Neural cell (in vitro differentiated cells): Measurements from ENCODE around the gene SEZ6L2.

Source experiments
- CTCF ChIP-seq: fragments of 450-650 bp; IDR thresholded peaks from 2 replicates; pipeline ENCODE4 v1.5.1; 2014; ENCODE audit warnings: antibody characterized with exemption, mild to moderate bottlenecking, moderate library complexity; ENCODE audit not compliant: poor library complexity, severe bottlenecking
- EP300 ChIP-seq: fragments of 450-650 bp; conservative IDR thresholded peaks from 2 replicates; pipeline ENCODE4 v1.6.1; 2014; ENCODE audit warnings: antibody characterized with exemption, mild to moderate bottlenecking, moderate library complexity; ENCODE audit not compliant: poor library complexity, severe bottlenecking
- EZH2 ChIP-seq: fragments of 200-600, 300-800 bp; shearing (Covaris generic), sonication (generic); IDR thresholded peaks from 2 replicates; pipeline ENCODE4 v1.6.1; 2014; ENCODE audit warnings: antibody characterized with exemption, low read length, borderline replicate concordance, mild to moderate bottlenecking; ENCODE audit not compliant: insufficient read depth, poor library complexity, severe bottlenecking
- TAF1 ChIP-seq: IDR thresholded peaks from 2 replicates; pipeline ENCODE4 v1.6.1; 2012; ENCODE audit warnings: low read depth
- TF ChIP-seq, protein P1 (sequence below): IDR thresholded peaks from 2 replicates; pipeline ENCODE4 v1.6.1; 2012; ENCODE audit warnings: borderline replicate concordance

DNA sequence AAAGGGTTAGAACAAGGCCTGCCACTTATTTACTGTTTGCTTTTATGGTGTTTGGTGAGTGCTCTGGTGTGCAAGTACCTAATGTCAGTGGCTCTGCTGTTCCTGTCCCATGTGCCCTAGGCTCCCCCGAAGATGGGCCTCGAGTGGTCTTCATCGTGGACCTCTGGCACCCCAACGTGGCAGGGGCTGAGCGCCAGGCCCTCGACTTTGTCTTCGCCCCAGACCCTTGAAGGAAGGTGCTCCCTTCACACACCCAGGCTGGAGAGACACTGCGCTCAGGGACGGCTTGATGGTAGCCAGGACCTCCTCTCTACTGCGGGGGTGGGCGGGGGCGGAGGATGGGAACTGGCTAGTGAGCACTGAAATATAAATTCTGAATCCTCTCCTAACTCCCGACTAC is 6.3 kb upstream of the SEZ6L2 start:
- no peak for TF ChIP-seq CTCF
- TF ChIP-seq, protein P1, sequence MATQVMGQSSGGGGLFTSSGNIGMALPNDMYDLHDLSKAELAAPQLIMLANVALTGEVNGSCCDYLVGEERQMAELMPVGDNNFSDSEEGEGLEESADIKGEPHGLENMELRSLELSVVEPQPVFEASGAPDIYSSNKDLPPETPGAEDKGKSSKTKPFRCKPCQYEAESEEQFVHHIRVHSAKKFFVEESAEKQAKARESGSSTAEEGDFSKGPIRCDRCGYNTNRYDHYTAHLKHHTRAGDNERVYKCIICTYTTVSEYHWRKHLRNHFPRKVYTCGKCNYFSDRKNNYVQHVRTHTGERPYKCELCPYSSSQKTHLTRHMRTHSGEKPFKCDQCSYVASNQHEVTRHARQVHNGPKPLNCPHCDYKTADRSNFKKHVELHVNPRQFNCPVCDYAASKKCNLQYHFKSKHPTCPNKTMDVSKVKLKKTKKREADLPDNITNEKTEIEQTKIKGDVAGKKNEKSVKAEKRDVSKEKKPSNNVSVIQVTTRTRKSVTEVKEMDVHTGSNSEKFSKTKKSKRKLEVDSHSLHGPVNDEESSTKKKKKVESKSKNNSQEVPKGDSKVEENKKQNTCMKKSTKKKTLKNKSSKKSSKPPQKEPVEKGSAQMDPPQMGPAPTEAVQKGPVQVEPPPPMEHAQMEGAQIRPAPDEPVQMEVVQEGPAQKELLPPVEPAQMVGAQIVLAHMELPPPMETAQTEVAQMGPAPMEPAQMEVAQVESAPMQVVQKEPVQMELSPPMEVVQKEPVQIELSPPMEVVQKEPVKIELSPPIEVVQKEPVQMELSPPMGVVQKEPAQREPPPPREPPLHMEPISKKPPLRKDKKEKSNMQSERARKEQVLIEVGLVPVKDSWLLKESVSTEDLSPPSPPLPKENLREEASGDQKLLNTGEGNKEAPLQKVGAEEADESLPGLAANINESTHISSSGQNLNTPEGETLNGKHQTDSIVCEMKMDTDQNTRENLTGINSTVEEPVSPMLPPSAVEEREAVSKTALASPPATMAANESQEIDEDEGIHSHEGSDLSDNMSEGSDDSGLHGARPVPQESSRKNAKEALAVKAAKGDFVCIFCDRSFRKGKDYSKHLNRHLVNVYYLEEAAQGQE: no peak
- TF ChIP-seq EP300: no peak
- no peak for TF ChIP-seq TAF1
- no peak for TF ChIP-seq EZH2
